SKM-1 (cell line): ENCODE measurements around the gene STEAP1B.

Experiments used
- DNase-seq: peaks from one replicate; lab custom pipeline; 2025; ENCODE audit not compliant: unreplicated experiment; lab: John Stamatoyannopoulos, UW

STEAP1B gene

DNA sequence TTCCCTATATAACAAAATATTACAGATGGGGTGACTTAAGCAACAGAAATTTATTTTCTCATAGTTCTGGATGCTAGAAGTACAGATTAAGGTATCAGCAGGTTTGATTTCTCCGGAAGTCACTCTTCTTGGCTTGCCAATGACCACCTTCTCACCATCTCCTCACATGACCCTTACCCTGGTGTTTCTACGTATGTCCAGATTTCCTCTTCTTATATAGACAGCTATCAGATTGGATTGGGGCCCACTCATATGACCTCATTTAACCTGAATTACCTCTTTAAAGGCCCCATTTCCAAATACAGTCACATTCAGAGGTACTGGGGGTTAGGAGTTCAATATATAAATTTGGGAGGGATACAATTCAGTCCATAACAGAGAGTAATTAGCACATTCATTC lies 126.1 kb downstream of the STEAP1B start:
- DNase-seq, result no peak

- DNase-seq, result no peak
Observed at GRCh38 chr7:22373388-22373787, 126.6 kb downstream of the STEAP1B start.

DNA sequence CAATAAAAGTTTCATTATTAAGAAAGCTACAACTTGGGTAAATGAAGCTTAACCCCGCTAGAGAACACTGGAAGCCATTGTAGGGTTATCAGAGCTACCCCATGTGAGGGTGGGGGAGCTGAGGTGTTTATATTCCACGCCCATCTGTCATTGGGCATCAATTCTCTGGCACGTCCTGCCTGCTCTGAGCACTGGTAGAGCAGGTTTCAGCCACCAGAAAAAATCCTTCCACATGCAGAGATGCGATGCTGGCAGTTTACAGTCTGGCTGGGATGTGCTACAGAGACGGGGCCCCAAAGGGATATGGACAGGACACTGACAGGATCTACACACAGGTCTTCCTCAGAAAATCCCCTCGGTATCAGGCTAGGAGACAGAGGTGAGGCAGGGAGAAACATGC lies 127.1 kb downstream of the STEAP1B start:
- no peak for DNase-seq

DNA sequence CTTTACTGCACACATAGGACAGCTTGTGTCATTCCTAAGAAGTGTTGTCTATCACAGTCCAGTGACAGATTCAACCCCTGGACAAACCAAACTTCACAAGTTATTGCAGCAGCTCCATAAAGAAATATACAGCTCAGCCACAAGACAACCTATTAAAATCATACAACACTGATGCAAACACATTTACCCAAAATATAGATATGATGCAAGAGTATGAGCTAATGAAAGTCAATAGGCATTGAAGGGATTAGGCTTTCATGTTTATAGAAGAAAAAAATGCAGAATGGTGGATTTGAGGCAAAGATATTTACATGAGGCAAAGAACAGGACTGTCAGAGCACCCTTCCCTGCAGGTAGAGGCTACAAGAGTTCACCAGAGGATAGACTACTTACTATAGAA lies 128.1 kb downstream of the STEAP1B start:
- DNase-seq, result no peak
